Stimulated activated CD8-positive, alpha-beta memory T cell treated with anti-CD3 and anti-CD28 coated beads, Interleukin-15, amount 100 ng/mL, for 1 hour (primary cell): ENCODE results near the gene ZBTB47.

ENCODE experiments used
- DNase-seq: peaks from one replicate; pipeline ENCODE4 v3.0.0-alpha.2; 2020; ENCODE audit warnings: low read depth

ZBTB47 gene

GRCh38 chr3:42685363-42685881 lies 31.9 kb downstream of the ZBTB47 start, which contains the start of gene KLHL40:
Gene KLHL40 (plus strand): TSS chr3:42685537. CDS start chr3:42685619, 82 bp downstream.
- no peak for DNase-seq

DNA sequence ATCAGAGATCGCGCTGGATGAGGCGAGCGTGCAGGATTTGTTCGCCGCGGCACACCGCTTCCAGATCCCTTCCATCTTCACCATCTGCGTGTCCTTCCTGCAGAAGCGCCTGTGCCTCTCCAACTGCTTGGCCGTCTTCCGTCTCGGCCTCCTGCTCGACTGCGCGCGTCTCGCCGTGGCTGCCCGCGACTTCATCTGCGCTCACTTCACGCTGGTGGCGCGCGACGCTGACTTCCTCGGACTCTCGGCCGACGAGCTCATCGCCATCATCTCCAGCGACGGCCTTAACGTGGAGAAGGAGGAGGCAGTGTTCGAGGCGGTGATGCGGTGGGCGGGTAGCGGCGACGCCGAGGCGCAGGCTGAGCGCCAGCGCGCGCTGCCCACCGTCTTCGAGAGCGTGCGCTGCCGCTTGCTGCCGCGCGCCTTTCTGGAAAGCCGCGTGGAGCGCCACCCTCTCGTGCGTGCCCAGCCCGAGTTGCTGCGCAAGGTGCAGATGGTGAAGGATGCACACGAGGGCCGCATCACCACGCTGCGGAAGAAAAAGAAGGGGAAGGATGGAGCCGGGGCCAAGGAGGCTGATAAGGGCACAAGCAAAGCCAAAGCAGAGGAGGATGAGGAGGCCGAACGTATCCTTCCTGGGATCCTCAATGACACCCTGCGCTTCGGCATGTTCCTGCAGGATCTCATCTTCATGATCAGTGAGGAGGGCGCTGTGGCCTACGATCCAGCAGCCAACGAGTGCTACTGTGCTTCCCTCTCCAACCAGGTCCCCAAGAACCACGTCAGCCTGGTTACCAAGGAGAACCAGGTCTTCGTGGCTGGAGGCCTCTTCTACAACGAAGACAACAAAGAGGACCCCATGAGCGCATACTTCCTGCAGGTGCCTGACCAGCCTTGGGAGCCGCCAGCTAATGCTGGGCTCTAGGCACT lies 32.7 kb downstream of the ZBTB47 start:
- DNase-seq = no peak

GRCh38 chr3:42686832-42687650 lies 33.5 kb downstream of the ZBTB47 start:
- DNase-seq = no peak

GRCh38 chr3:42688016-42688415 lies 34.5 kb downstream of the ZBTB47 start:
- no peak for DNase-seq

DNA sequence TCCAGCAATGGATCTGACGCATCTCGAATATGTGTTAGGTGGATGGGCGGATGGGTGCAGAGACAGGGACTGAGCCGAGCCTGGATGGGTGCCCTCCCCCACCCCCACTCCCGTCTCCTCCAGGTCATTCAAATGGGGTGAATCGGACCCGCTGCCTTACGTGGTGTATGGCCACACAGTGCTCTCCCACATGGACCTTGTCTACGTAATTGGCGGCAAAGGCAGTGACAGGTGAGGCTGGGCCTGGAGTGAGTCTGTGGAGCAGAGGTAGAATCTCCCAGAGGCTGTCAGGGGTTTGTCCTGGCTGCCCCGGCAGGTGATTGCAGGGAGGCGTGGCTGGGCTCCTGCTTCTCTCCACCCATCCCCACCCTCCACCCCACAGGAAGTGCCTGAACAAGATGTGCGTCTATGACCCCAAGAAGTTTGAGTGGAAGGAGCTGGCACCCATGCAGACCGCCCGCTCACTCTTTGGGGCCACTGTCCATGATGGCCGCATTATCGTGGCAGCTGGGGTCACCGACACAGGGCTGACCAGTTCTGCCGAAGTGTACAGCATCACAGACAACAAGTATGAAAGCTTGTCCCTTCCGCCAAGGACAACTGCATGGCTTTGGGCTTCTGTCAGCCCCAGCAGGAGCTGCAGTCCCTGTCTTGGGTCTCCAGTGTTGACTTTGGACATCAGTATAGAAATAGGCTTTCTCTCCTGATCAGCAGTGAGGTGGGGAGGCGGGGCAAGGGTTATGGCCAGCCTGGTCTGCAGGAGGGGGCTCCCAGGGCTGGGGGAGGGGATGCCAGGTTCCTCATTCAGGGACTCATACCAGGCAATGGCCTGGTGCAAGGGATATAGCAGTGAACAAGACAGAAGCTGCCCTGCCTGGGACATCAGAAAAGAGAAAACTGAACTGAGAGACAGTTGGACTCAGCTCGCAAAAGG lies 35.3 kb downstream of the ZBTB47 start:
- DNase-seq = no peak

DNA sequence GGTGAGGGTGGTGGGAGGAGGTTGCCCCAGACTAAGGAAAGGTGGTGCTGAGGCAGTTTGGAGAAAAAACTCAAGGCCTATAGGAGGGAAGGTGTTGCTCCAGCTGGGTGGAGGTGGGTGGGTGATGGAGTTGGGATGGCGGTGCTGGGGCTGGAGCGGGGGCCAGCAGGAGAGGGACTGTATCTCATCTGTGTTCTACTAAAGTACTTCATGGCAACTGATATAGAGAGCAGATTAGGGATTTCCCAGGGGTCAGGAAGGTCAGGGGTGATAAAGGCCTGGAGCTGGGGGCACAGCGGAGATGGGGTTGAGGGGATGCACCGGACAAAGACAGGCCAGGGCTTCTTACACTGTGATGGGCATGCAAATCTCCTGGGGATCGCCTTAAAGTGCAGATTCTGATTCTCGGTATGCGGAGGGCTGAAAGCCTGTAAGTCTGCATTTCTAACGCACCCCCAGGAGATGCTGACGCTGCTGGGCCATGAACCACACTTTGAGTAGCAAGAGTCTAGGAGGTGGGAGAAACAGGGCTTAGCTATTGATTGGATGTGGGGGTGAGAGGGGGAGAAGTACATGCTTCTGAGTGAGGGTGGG lies 36.0 kb downstream of the ZBTB47 start:
- no peak for DNase-seq

DNA sequence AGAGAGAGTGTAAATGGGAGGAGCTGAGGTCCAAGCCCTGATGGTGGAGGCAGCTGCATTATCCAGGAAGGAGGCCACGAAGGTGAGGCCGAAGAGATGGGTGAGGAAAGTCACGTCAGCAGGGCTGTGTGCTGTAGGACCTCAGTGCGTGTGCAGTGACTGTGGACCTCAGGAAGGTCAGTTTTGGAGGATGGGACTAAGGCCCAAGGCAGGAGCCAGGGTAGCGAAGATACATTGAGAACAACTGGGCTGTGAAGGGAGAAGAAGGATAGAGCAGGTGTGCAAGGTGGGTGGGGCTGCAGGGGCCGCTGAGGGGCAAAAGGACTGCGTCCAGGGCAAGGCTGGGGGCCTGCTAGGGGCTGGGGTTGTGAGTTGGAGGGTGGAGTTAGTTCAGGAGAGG lies 36.7 kb downstream of the ZBTB47 start:
- DNase-seq = no peak

- no peak for DNase-seq
These were observed 37.5 kb downstream of the ZBTB47 start for GRCh38 chr3:42690766-42691680.

DNA sequence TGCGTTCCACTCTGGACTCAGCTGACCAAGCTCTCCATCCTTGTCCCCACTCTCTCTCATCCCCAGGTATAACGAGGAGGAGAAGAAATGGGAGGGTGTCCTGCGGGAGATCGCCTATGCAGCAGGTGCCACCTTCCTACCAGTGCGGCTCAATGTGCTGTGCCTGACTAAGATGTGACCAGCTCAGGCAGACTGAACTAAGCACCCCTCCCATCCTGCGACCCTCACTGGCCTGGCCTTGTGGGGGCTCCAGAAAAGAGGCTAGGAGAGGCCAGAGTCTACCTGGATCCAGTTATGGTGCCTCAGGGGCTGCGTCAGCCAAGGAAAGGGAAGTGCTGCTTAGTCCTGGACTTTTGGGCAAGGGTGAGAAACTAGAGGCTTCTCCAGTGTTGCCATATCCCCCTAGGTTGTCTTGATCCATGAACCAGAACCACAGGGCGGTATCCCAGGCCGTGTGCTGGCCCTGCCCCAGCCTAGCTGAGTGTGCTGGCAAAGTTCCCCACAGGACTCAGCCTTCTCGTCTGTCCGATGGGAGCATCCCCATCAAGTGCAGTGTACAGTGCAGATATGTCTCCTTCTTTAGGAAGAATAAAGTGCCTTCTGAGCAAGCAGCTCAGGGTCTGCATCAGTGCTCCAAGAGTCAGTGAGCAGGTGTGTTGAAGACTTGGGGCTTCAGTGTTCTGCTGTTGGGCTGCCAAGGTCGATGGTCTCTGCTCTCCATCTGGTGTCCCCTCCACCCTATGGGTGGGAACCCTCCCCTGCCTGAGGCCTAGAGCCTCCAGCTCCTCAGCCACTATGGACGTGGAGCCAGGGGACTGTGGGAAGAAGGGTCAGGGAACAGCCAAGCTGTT lies 38.5 kb downstream of the ZBTB47 start:
- DNase-seq = no peak

DNA sequence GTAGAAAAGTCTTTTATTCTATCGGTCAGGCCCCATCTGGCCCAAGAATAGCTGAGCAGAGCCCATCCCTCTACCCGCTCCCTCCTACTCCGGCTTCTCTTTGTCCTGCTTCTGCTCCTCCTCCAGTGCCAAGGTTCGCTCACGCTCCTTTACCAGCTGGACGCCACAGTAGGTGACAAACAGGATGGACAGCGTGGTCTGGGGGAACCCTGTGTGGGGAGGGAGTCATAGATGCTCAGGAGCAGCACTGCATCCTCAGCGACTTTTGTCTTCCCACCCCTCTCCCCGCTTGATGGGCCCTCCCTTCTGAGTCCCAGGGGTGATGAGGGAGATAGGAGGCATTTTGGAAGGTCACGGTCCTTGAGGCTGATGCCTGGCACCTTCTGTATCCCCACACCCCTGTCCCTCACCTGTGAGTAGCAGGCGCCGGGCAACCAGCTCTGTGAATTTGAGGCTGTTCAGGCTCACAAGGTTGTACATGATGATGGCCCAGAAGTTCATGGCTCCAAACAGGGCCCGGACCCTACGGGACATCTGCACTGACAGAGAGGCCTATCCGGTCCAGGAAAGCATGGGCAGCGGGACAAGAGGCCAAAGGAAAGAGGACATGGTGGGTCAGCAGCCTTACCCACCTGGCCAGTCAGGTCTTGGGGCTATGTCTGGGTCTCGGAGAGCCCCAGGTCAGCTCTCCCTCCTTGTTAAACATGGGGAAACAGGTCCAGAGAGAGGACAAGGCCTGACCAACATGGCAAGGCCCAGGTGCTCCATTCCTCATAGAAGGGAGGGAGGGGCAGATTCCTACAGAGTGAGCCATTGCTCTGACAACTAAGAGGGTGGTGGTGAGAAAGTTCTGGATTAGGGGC lies 39.4 kb downstream of the ZBTB47 start:
- DNase-seq = no peak

DNA sequence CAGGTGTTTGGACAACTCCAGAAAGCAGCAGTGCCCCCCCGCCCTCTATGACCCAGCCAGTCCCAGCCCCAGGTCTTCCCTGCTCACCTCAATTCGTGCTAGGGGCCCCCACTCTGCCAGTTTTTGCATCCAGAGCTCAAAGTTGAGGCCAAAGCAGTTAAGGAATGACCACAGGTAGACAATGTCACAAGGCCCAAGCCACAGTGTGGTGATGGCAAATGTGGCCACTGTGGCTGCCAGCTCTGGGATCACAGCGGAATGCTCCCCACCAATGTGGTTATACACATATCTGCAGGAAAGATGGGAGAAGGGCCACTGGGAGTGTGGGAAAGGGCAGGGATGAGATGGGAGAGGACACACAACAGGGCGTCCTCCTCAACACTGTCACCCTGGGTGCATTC lies 40.0 kb downstream of the ZBTB47 start:
- no peak for DNase-seq

DNA sequence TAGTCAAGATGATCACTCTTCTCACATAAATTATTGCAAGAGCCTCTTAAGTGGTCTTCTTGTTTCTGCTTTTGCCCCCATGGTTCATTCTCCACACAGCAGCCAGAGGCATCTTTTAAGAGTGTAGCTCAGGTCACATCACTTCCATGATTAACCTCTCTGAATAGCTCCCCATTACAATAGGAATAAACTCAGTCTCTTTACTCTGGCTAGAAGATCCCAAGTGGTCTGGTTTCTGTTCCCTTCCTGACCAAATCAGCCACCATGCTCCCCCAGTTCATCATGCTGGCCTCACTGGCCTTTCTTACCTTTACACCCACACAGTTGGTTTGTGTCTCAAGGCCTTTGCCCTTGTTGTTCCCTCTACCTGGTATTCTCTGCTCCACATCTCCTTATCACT lies 40.9 kb downstream of the ZBTB47 start:
- DNase-seq = no peak

DNA sequence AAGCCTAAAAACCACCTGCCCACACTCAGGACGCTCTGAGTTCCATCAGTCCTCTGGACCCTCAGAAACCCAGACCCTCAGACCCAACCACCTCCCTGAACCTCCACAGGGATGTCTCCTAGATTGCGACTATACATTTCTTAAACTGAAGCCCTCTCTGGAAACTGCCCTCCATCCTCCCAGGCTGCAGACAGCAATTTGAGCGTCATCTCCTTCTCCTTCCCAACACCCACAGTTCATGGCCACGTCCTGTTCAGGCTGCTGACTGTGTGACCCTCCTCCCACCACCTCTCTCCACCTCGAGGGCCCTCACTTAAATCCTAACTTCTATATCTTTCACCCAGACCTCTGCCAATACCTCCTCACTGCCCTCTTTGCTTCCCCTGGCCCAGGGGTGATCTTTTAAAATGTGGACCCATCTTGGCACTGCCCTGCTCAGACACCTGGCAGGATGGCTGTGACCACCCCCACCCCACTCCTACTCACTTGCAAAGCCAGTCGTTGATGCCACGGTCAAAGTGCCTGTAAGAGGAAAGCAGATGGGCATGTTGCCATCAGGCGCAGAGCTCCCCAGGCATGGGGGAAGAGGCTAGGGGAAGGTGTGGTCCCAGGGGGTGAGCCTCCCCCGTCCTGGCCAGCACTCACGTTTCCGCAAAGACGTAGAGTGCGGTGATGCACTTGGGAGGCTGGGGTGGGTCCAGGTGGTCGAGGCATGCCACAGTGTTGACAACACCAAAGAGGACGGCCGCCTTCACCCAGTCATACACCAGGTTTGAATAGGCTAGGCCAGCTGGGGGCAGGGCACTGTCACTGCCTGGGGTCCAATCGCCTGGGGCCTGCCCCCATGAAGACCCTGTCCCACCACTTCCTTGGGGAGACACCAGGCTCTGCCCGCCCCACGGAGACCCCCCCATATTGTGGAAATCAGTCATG lies 43.1 kb downstream of the ZBTB47 start:
- DNase-seq = no peak

DNA sequence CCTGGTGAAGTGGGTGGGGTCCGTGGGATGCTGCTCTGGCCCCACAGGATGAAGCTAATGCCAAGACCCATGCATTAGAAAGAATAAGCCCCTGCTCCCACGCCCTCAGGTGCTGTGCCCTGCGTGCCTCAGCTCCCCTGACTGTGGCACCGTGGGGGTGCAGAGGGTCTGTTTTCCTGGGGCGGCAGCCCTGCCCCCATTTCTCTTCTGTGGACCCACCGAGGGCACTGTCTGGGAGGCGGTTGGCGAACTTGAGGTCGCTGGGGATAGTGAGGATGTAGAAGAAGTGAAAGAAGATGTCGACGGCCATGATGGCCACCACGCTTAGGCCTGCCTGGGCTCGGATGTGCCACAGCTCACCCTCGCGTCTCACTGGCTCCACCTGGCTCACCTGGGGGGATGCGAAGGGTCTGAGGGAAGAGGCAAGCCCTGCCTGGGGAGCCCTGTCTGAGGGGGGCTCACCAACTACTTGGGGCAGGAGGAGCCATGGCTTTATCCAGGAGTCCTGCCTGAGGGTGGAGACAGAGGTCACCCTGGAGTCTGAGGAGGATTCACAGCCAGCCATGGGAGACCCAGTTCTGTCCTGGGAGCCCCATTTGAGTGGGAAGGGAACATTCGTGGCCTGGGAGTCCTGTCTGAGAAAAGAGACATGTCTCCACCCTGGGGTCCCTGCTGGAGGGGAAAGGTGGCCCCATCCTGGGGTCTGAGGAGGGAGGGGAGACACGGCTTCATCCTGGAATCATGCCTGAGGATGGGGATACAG lies 44.0 kb downstream of the ZBTB47 start:
- DNase-seq = no peak

DNA sequence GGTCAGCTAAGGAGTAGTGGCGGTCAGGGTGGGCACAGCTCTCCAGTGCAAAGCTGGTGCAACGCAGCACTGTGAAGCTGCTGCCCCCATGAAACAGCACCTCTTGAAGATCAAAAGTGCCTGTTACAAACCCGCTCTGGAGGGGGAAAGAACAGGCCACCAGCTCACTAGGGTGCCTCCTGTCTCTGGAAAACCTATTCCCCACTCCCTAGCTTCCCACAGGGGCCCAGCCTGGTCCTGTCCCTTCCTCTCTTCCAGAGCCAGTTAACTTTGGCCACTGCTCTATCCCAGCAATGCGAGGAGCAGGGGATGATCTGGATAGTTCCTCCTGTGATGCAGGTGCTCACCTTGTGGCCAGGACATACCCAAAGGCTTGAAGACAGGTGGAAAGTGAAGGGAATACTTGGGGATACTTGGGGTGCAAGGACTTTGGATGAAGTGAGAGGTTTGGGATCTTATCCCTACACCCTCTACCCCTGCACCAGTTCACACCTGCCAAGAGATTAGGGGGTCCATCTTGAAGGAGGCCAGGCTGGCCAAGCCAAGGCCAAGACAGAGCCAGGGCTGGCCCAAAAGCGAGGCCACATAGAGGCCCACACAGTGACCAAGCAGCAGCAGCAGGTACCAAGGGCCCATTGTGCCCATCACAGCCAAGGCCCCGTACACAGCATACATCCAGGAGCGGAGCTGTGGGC lies 44.9 kb downstream of the ZBTB47 start:
- DNase-seq = no peak

- DNase-seq = no peak
These were observed 45.4 kb downstream of the ZBTB47 start for GRCh38 chr3:42698911-42699230.
